ENCODE data around the gene RRH.
"Not testable (repeated sequence)": the region's sequence is repeated elsewhere in the genome, so short reads cannot be mapped to it uniquely, and the experiment has no call there.

The RRH gene

DNA sequence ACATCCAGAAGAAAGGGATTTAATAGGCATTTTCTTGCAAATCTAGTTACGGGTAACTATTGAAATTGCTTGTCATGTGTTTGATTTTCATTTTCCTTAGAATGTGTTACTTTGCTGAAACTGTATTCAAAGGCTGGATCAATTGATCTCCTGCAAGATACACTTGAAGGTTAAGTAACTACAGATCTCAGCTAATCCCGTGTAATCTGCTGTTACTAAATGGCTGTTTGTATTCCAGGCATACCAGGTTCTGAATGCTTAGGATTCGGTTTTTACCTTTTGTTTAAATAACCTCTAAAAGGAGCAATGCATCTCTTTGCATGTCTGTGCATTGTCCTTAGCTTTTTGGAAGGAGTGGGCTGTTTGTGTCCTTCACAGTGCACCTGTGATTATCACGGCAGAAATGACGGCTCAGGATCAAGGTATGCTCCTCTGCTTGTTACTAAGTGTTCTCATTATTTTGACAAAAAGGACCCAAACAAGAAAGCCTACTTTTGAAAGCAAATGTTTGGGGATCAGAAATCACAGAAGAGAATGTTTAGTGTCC, 20.2 kb downstream of the RRH start, which contains the start of gene LRIT3:
LRIT3 (plus strand) TSS at position 212 of the 547 bp plus-strand sequence; CDS start at position 307, 95 bp downstream.
- Histone ChIP-seq H3K4me3 (ENCODE audit: low read length) (no peak within 1 kb of the TSS), H3K27me3 (ENCODE audit: control insufficient read depth, insufficient read depth, low read length) (no peaks in the 10 kb centered on the region)

GRCh38 chr4:109848501-109848900, 20.7 kb downstream of the RRH start:
- H3K27ac ChIP-seq (ENCODE audit: low read length), result no peak overlapping the region
- H3K36me3 ChIP-seq (ENCODE audit: control insufficient read depth, low read depth, low read length), result no peaks in the 10 kb centered on the region
- H3K27me3 ChIP-seq (ENCODE audit: control insufficient read depth, insufficient read depth, low read length), result no peaks in the 10 kb centered on the region
- H3K4me3 ChIP-seq (ENCODE audit: low read length), result no peak overlapping the region
- no peaks in the 10 kb centered on the region for H3K9me3 ChIP-seq (ENCODE audit: control insufficient read depth, low read depth, low read length)
- H3K9ac ChIP-seq (ENCODE audit: low read length), result no peak overlapping the region
- no peaks in the 10 kb centered on the region for H3K4me1 ChIP-seq (ENCODE audit: control insufficient read depth, low read depth, low read length)

More for the DNA sequence above, 20.2 kb downstream of the RRH start, which contains the start of gene LRIT3:
- H3K9me3 ChIP-seq (ENCODE audit: control insufficient read depth, low read depth, low read length), result no peaks in the 10 kb centered on the region
- no peak within 1 kb of the TSS for H3K27ac ChIP-seq (ENCODE audit: low read length)
- no peaks in the 10 kb centered on the region for H3K4me1 ChIP-seq (ENCODE audit: control insufficient read depth, low read depth, low read length)
- no peak within 1 kb of the TSS for H3K9ac ChIP-seq (ENCODE audit: low read length)
- H3K36me3 ChIP-seq (ENCODE audit: control insufficient read depth, low read depth, low read length), result no peaks in the 10 kb centered on the region

DNA sequence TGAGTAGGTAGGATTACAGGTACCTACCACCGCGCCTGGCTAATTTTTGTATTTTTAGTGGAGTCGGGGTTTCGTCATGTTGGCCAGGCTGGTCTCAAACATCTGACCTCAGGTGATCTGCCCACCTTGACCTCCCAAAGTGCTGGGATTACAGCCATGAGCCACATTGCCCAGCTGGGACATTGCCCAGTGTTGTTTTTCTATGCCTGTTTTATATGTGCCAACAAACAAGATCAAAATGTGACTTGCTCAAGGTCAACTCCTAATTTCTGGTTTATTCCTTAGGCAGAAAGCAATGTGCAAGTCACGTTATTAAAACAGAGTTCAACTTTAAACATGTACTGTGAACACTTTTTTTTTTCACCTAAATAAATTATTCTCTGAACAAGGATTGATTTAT, 22.8 kb downstream of the RRH start:
- H3K9ac ChIP-seq (ENCODE audit: low read length), result no peak overlapping the region
- no peaks in the 10 kb centered on the region for H3K9me3 ChIP-seq (ENCODE audit: control insufficient read depth, low read depth, low read length)
- H3K4me3 ChIP-seq (ENCODE audit: low read length), result no peak overlapping the region
- no peaks in the 10 kb centered on the region for H3K36me3 ChIP-seq (ENCODE audit: control insufficient read depth, low read depth, low read length)
- no peak overlapping the region for H3K27ac ChIP-seq (ENCODE audit: low read length)
- H3K27me3 ChIP-seq (ENCODE audit: control insufficient read depth, insufficient read depth, low read length), result no peaks in the 10 kb centered on the region
- no peaks in the 10 kb centered on the region for H3K4me1 ChIP-seq (ENCODE audit: control insufficient read depth, low read depth, low read length)

DNA sequence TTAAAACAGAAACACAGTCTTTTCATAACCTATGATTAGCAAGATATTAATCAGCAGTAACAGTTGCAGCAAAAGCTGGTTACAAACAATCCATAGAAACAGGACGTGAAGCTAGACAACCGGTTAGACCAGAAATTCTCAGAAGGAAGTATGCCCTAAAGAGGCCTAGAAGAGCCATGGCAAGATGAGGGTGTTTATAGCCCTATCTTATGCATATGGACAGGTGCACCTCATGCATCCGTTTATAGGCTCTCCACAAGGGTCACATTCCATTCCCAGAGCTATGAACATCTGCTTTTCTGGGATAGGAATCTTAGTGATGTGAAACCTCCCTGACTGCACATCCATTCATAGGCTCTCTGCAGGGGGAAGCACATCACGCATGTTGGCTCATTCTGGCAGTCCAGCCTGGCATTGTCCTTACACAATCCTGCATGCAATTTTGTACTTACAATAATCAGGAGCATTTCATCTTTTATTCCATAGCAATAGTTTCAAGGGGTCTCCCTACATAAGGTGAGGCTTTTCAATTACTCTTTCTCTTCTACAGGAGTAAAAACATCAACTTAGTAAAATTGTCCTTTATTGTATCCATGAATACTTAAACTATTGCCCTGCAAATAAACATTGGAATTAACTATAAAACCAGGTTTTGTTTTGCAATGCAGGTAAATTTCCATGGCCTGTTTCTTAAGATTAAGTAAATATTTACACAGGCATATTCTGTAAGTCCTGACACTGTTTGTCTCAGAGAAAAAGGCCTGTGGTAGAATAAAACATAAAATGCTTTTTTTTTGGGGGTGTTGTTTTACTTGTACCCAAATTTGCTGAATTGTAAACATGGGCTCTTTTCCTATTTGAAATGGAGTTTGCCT, 31.9 kb downstream of the RRH start:
- H3K36me3 ChIP-seq (ENCODE audit: control insufficient read depth, low read depth, low read length); H3K4me1 ChIP-seq (ENCODE audit: control insufficient read depth, low read depth, low read length); H3K9me3 ChIP-seq (ENCODE audit: control insufficient read depth, low read depth, low read length); H3K4me3 ChIP-seq (ENCODE audit: low read length); H3K9ac ChIP-seq (ENCODE audit: low read length); H3K27me3 ChIP-seq (ENCODE audit: control insufficient read depth, insufficient read depth, low read length); H3K27ac ChIP-seq (ENCODE audit: low read length): not testable (repeated sequence)

DNA sequence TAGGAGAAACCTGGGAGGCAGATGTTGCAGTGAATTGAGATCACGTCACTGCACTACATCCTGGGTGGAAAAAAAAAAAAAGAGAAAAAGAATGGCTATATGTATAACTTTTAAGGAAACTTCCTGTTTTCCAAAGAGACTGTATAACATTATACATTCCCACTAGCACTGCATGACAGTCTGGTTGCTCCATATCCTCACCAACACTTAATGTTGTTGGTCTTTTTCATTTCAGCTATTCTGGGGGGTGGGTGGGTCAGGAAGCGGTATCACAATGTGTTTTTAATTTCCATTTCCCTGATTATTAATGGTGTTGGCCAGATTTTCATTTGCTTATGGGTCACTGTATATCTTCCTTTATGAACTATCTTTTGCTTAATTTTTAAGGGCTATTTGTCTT, 33.5 kb downstream of the RRH start:
- Histone ChIP-seq H3K27me3 (ENCODE audit: control insufficient read depth, insufficient read depth, low read length) (no peaks in the 10 kb centered on the region), H3K9me3 (ENCODE audit: control insufficient read depth, low read depth, low read length) (peaks cover 3% of the 10 kb centered on the region)

GRCh38 chr4:109861916-109862511, 34.2 kb downstream of the RRH start:
- H3K27me3 ChIP-seq (ENCODE audit: control insufficient read depth, insufficient read depth, low read length), result no peaks in the 10 kb centered on the region
- peaks cover 3% of the 10 kb centered on the region for H3K9me3 ChIP-seq (ENCODE audit: control insufficient read depth, low read depth, low read length)
- H3K27ac ChIP-seq (ENCODE audit: low read length), result no peak overlapping the region
- H3K9ac ChIP-seq (ENCODE audit: low read length), result no peak overlapping the region
- H3K4me1 ChIP-seq (ENCODE audit: control insufficient read depth, low read depth, low read length), result no peaks in the 10 kb centered on the region
- no peaks in the 10 kb centered on the region for H3K36me3 ChIP-seq (ENCODE audit: control insufficient read depth, low read depth, low read length)
- no peak overlapping the region for H3K4me3 ChIP-seq (ENCODE audit: low read length)

More for the DNA sequence above, 33.5 kb downstream of the RRH start:
- H3K9ac ChIP-seq (ENCODE audit: low read length), result no peak overlapping the region
- H3K36me3 ChIP-seq (ENCODE audit: control insufficient read depth, low read depth, low read length), result no peaks in the 10 kb centered on the region
- no peak overlapping the region for H3K27ac ChIP-seq (ENCODE audit: low read length)
- no peaks in the 10 kb centered on the region for H3K4me1 ChIP-seq (ENCODE audit: control insufficient read depth, low read depth, low read length)
- no peak overlapping the region for H3K4me3 ChIP-seq (ENCODE audit: low read length)

- no peaks in the 10 kb centered on the region for H3K4me1 ChIP-seq (ENCODE audit: control insufficient read depth, low read depth, low read length)
- H3K27ac ChIP-seq (ENCODE audit: low read length), result no peak overlapping the region
- no peaks in the 10 kb centered on the region for H3K36me3 ChIP-seq (ENCODE audit: control insufficient read depth, low read depth, low read length)
Measured at GRCh38 chr4:109864134-109864533, 36.4 kb downstream of the RRH start.

GRCh38 chr4:109870061-109870460, 42.3 kb downstream of the RRH start:
- Histone ChIP-seq H3K4me1 (ENCODE audit: control insufficient read depth, low read depth, low read length) (no peaks in the 10 kb centered on the region), H3K27ac (ENCODE audit: low read length) (no peak overlapping the region), H3K4me3 (ENCODE audit: low read length) (no peak overlapping the region), H3K36me3 (ENCODE audit: control insufficient read depth, low read depth, low read length) (no peaks in the 10 kb centered on the region), H3K27me3 (ENCODE audit: control insufficient read depth, insufficient read depth, low read length) (no peaks in the 10 kb centered on the region), H3K9ac (ENCODE audit: low read length) (no peak overlapping the region), H3K9me3 (ENCODE audit: control insufficient read depth, low read depth, low read length) (no peaks in the 10 kb centered on the region)

More at GRCh38 chr4:109864134-109864533, 36.4 kb downstream of the RRH start:
- no peak overlapping the region for H3K4me3 ChIP-seq (ENCODE audit: low read length)
- H3K27me3 ChIP-seq (ENCODE audit: control insufficient read depth, insufficient read depth, low read length), result no peaks in the 10 kb centered on the region
- peaks cover 3% of the 10 kb centered on the region for H3K9me3 ChIP-seq (ENCODE audit: control insufficient read depth, low read depth, low read length)
- no peak overlapping the region for H3K9ac ChIP-seq (ENCODE audit: low read length)

GRCh38 chr4:109872065-109872464, 44.3 kb downstream of the RRH start:
- H3K9me3 ChIP-seq (ENCODE audit: control insufficient read depth, low read depth, low read length), result no peaks in the 10 kb centered on the region
- H3K4me3 ChIP-seq (ENCODE audit: low read length), result no peak overlapping the region
- H3K36me3 ChIP-seq (ENCODE audit: control insufficient read depth, low read depth, low read length), result no peaks in the 10 kb centered on the region
- H3K27ac ChIP-seq (ENCODE audit: low read length), result no peak overlapping the region
- no peak overlapping the region for H3K9ac ChIP-seq (ENCODE audit: low read length)
- H3K4me1 ChIP-seq (ENCODE audit: control insufficient read depth, low read depth, low read length), result no peaks in the 10 kb centered on the region
- no peaks in the 10 kb centered on the region for H3K27me3 ChIP-seq (ENCODE audit: control insufficient read depth, insufficient read depth, low read length)

GRCh38 chr4:109872950-109873656, 45.3 kb downstream of the RRH start:
- Histone ChIP-seq H3K4me3 (ENCODE audit: low read length) (no peak overlapping the region), H3K36me3 (ENCODE audit: control insufficient read depth, low read depth, low read length) (no peaks in the 10 kb centered on the region), H3K27me3 (ENCODE audit: control insufficient read depth, insufficient read depth, low read length) (no peaks in the 10 kb centered on the region), H3K27ac (ENCODE audit: low read length) (no peak overlapping the region), H3K4me1 (ENCODE audit: control insufficient read depth, low read depth, low read length) (no peaks in the 10 kb centered on the region), H3K9me3 (ENCODE audit: control insufficient read depth, low read depth, low read length) (no peaks in the 10 kb centered on the region), H3K9ac (ENCODE audit: low read length) (no peak overlapping the region)

DNA sequence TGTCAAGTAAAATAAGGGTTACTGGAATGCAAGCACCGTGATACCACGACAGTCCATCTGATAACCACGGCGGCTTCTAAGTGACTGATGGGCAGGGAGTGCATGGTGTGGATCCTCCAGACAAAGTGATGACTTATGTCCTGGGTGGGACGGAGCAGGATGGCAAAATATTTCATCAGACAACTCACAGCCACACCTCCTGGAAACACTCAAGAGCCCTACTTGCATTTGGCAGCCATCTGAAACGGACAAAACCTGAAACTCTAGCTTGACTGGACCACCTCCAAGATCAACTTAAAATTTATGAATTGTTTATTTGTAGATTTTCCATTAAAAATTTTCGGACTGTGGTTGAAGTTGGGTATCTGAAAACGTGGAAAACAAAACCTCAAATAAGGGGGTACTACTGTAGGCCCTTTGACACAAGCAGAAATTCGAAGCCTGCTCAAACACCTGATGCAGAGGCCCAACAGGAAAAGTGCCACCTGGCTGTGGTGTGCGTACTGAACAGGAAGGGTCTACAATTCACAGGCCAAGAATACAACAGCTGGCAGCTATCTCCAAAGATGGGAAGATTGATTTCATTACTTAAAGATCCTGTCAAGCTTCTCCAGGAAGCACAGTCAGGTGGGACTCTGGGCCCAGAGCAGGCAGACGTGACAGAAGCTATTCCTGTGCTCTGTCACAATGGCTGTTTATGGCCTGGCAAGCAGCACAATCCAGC, 46.2 kb downstream of the RRH start:
- no peaks in the 10 kb centered on the region for H3K4me1 ChIP-seq (ENCODE audit: control insufficient read depth, low read depth, low read length)
- no peaks in the 10 kb centered on the region for H3K27me3 ChIP-seq (ENCODE audit: control insufficient read depth, insufficient read depth, low read length)
- H3K4me3 ChIP-seq (ENCODE audit: low read length), result no peak overlapping the region
- no peaks in the 10 kb centered on the region for H3K9me3 ChIP-seq (ENCODE audit: control insufficient read depth, low read depth, low read length)
- H3K27ac ChIP-seq (ENCODE audit: low read length), result no peak overlapping the region
- no peaks in the 10 kb centered on the region for H3K36me3 ChIP-seq (ENCODE audit: control insufficient read depth, low read depth, low read length)
- H3K9ac ChIP-seq (ENCODE audit: low read length), result no peak overlapping the region
